ENCODE results near the gene SORCS1. TPM values are rescaled to one million over a fixed set of nuclear protein-coding genes. Genes with fewer than 3 reads are reported as not detected.

Gene SORCS1
- total and polyA plus RNA-seq, 2 experiments from 2014 or later: 2.9 to 8.9 TPM

GRCh38 chr10:107011105-107011504 lies 153.4 kb downstream of the SORCS1 start:
- Histone ChIP-seq H3F3A (replicated peaks; ENCODE audit: low read depth) (no peaks in the 10 kb centered on the region), H3K79me2 (replicated peaks; ENCODE audit: insufficient read depth) (no peaks in the 10 kb centered on the region), H3K36me3 (ENCODE audit: insufficient read depth) (no peaks in the 10 kb centered on the region), H3K4me1 (ENCODE audit: insufficient read depth) (peaks cover 3% of the 10 kb centered on the region; the same call in 1 of the 2 replicates), H3K9me2 (ENCODE audit: insufficient read depth) (0 out of 2 replicates have a peak, but pooled peaks cover 4% of the 10 kb centered on the region), H3K4me3 (no peak overlapping the region), H3K4me2 (no peak overlapping the region), H3K27me3 (ENCODE audit: insufficient read depth) (no peaks in the 10 kb centered on the region), H3K27ac (ENCODE audit: low read depth) (no peak overlapping the region), H4K20me1 (replicated peaks; ENCODE audit: insufficient read depth) (no peaks in the 10 kb centered on the region), H2AFZ (no peak overlapping the region)
- H3K4me1 Mint-ChIP-seq: peaks cover 26% of the 10 kb centered on the region
- no peak overlapping the region for H3K27ac Mint-ChIP-seq
- no peak overlapping the region for H3K4me3 Mint-ChIP-seq
- H3K9me3 Mint-ChIP-seq: no peaks in the 10 kb centered on the region
- H3K36me3 Mint-ChIP-seq (ENCODE audit: low read depth): no peaks in the 10 kb centered on the region
- ATAC-seq: peak; percentile 53
- peak; percentile 63 for DNase-seq (ENCODE audit: low spot score)
- TF ChIP-seq REST (IDR thresholded peaks at IDR 0.05; ENCODE audit: unreplicated experiment) (no peak), CTCF (conservative IDR thresholded peaks at IDR 0.05; ENCODE audit: low read depth in 2 of 2) (peak; percentile 54 to 65)
- H3K27me3 Mint-ChIP-seq (ENCODE audit: insufficient read depth, low read depth, poor library complexity): peaks cover 3% of the 10 kb centered on the region

GRCh38 chr10:107010531-107010930 lies 154.0 kb downstream of the SORCS1 start:
- Histone ChIP-seq H3K9me2 (ENCODE audit: insufficient read depth) (0 out of 2 replicates have a peak, but pooled peaks cover 4% of the 10 kb centered on the region), H3F3A (replicated peaks; ENCODE audit: low read depth) (no peaks in the 10 kb centered on the region), H3K27me3 (ENCODE audit: insufficient read depth) (no peaks in the 10 kb centered on the region), H3K4me1 (ENCODE audit: insufficient read depth) (peaks cover 3% of the 10 kb centered on the region; the same call in 1 of the 2 replicates), H3K4me3 (no peak overlapping the region), H2AFZ (no peak overlapping the region), H3K79me2 (replicated peaks; ENCODE audit: insufficient read depth) (no peaks in the 10 kb centered on the region), H4K20me1 (replicated peaks; ENCODE audit: insufficient read depth) (no peaks in the 10 kb centered on the region), H3K4me2 (no peak overlapping the region), H3K27ac (ENCODE audit: low read depth) (no peak overlapping the region), H3K36me3 (ENCODE audit: insufficient read depth) (no peaks in the 10 kb centered on the region)
- peaks cover 26% of the 10 kb centered on the region for H3K4me1 Mint-ChIP-seq
- no peak overlapping the region for H3K27ac Mint-ChIP-seq
- DNase-seq (ENCODE audit: low spot score): no peak
- no peaks in the 10 kb centered on the region for H3K9me3 Mint-ChIP-seq
- no peak overlapping the region for H3K4me3 Mint-ChIP-seq
- no peak for ATAC-seq
- peaks cover 3% of the 10 kb centered on the region for H3K27me3 Mint-ChIP-seq (ENCODE audit: insufficient read depth, low read depth, poor library complexity)
- no peaks in the 10 kb centered on the region for H3K36me3 Mint-ChIP-seq (ENCODE audit: low read depth)
- TF ChIP-seq ZNF462 (CRISPR knock-in tag; IDR thresholded peaks at IDR 0.05) (no peak), ZNF331 (CRISPR knock-in tag; IDR thresholded peaks at IDR 0.05; ENCODE audit: low read depth) (no peak), EZH2 (IDR thresholded peaks at IDR 0.05; ENCODE audit: low read depth, unreplicated experiment) (no peak), CTCF (conservative IDR thresholded peaks at IDR 0.05; ENCODE audit: low read depth in 2 of 2) (no peak), EZH2phosphoT487 (IDR thresholded peaks at IDR 0.05; ENCODE audit: unreplicated experiment) (no peak)

All from GM23338 (cell line).